GM23338 (cell line): ENCODE results near the gene DNAJC11. TPM values are rescaled to one million over a fixed set of nuclear protein-coding genes. Genes with fewer than 3 reads are reported as not detected.

Source experiments
- ATAC-seq: fragments of 200-7000 bp; cut with Tn5 transposase; 3 replicates; pipeline ENCODE4 v1.9.1; 2020
- DNase-seq: peaks from one replicate; pipeline ENCODE4 v3.0.0-alpha.2; 2015; ENCODE audit warnings: low spot score
- H2AFZ ChIP-seq: fragments of 200-600 bp; sonication (generic); 2 replicates; pipeline ENCODE4 v1.8.0; 2016; ENCODE audit warnings: antibody characterized with exemption, mild to moderate bottlenecking, moderate library complexity
- H3F3A ChIP-seq: fragments of 200-600 bp; sonication (generic); replicated peaks from 2 replicates; pipeline ENCODE4 v1.8.0; 2017; ENCODE audit warnings: antibody characterized with exemption, mixed run types, low read depth
- H3K27ac ChIP-seq: fragments of 200-600 bp; sonication (generic); 2 replicates; pipeline ENCODE4 v1.6.1; 2016; ENCODE audit warnings: low read depth
- H3K27me3 ChIP-seq: fragments of 200-600 bp; sonication (generic); 2 replicates; pipeline ENCODE4 v1.8.0; 2016; ENCODE audit warnings: mild to moderate bottlenecking, mixed run types, moderate library complexity; ENCODE audit not compliant: insufficient read depth
- H3K36me3 ChIP-seq: fragments of 200-600 bp; sonication (generic); 2 replicates; pipeline ENCODE4 v1.8.0; 2016; ENCODE audit warnings: mild to moderate bottlenecking; ENCODE audit not compliant: insufficient read depth
- H3K4me1 ChIP-seq: fragments of 200-600 bp; sonication (generic); 2 replicates; pipeline ENCODE4 v1.8.0; 2016; ENCODE audit warnings: mild to moderate bottlenecking, moderate library complexity; ENCODE audit not compliant: insufficient read depth
- H3K4me2 ChIP-seq: fragments of 200-600 bp; sonication (generic); 2 replicates; pipeline ENCODE4 v1.7.1; 2017; ENCODE audit warnings: mixed run types
- H3K4me3 ChIP-seq: fragments of 200-600 bp; sonication (generic); 2 replicates; pipeline ENCODE4 v1.6.1; 2016; ENCODE audit warnings: mixed run types
- H3K79me2 ChIP-seq: fragments of 200-600 bp; sonication (generic); replicated peaks from 2 replicates; pipeline ENCODE4 v1.8.0; 2017; ENCODE audit warnings: mild to moderate bottlenecking; ENCODE audit not compliant: insufficient read depth
- H3K9me2 ChIP-seq: fragments of 200-600 bp; sonication (generic); 2 replicates; pipeline ENCODE4 v1.8.0; 2017; ENCODE audit not compliant: insufficient read depth
- H4K20me1 ChIP-seq: fragments of 200-600 bp; sonication (generic); replicated peaks from 2 replicates; pipeline ENCODE4 v1.8.0; 2017; ENCODE audit warnings: mild to moderate bottlenecking; ENCODE audit not compliant: insufficient read depth
- H3K27ac Mint-ChIP-seq: 2 replicates; pipeline ENCODE4 v1.8.0; 2020; ENCODE audit warnings: inconsistent platforms, mild to moderate bottlenecking, moderate library complexity, mixed read lengths
- H3K27me3 Mint-ChIP-seq: 3 replicates; pipeline ENCODE4 v1.8.0; 2022; ENCODE audit warnings: low read depth, mild to moderate bottlenecking, moderate library complexity, mixed read lengths, inconsistent platforms; ENCODE audit not compliant: insufficient read depth, poor library complexity
- H3K36me3 Mint-ChIP-seq: 3 replicates; pipeline ENCODE4 v1.8.0; 2021; ENCODE audit warnings: low read depth, mild to moderate bottlenecking, inconsistent platforms, moderate library complexity, mixed read lengths
- H3K4me1 Mint-ChIP-seq: 3 replicates; pipeline ENCODE4 v1.8.0; 2020; ENCODE audit warnings: mild to moderate bottlenecking, inconsistent platforms, mixed read lengths
- H3K4me3 Mint-ChIP-seq: 3 replicates; pipeline ENCODE4 v1.8.0; 2021; ENCODE audit warnings: moderate library complexity, mild to moderate bottlenecking, inconsistent platforms, mixed read lengths
- H3K9me3 Mint-ChIP-seq: 3 replicates; pipeline ENCODE4 v1.8.0; 2020; ENCODE audit warnings: moderate library complexity, mild to moderate bottlenecking, inconsistent platforms, mixed read lengths
- CREB1 ChIP-seq: fragments of 250-450 bp; sonication (Bioruptor Pico); IDR thresholded peaks from 2 replicates; pipeline ENCODE4 v1.5.0; 2020; ENCODE audit warnings: low read depth, mild to moderate bottlenecking, moderate library complexity
- EZH2 ChIP-seq: fragments of 200-600 bp; sonication (generic); IDR thresholded peaks from one replicate; pipeline ENCODE4 v1.8.0; 2017; ENCODE audit warnings: antibody characterized with exemption, mild to moderate bottlenecking, low read depth; ENCODE audit not compliant: unreplicated experiment
- EZH2phosphoT487 ChIP-seq: fragments of 200-600 bp; sonication (generic); IDR thresholded peaks from one replicate; pipeline ENCODE4 v1.8.1; 2018; ENCODE audit warnings: antibody characterized with exemption; ENCODE audit not compliant: unreplicated experiment
- JUNB ChIP-seq: IDR thresholded peaks from one replicate; pipeline ENCODE4 v1.6.1; 2016; ENCODE audit warnings: antibody characterized with exemption; ENCODE audit not compliant: unreplicated experiment
- polyA plus RNA-seq: library from polyadenylated mRNA; unstranded; fragments of >200 nt; fragmentation: Nextera tagmentation; extraction: Ambion mirVana; gene quantifications from 2 replicates; pipeline ENCODE4 v1.2.1, GENCODE V29; 2016
- total RNA-seq: library from RNA; depleted of rRNA; stranded (reverse); fragments of >200 nt; shearing (Covaris generic); gene quantifications from 2 replicates; pipeline ENCODE4 v1.2.3, GENCODE V29; 2014
- TF ChIP-seq, protein P1 (sequence below): fragments of 250-450 bp; sonication (Bioruptor Pico); IDR thresholded peaks from 2 replicates; pipeline ENCODE4 v1.5.0; 2020; ENCODE audit warnings: mild to moderate bottlenecking, moderate library complexity
- TF ChIP-seq, protein P2 (sequence below): IDR thresholded peaks from 2 replicates; pipeline ENCODE4 v1.6.1; 2016; ENCODE audit warnings: antibody characterized with exemption
- TF ChIP-seq, protein P3 (sequence below): IDR thresholded peaks from one replicate; pipeline ENCODE4 v1.6.1; 2018; ENCODE audit warnings: antibody characterized with exemption; ENCODE audit not compliant: unreplicated experiment

The DNAJC11 gene
- total and polyA plus RNA-seq, 2 experiments from 2014 or later: 48.4 to 67.2 TPM

DNA sequence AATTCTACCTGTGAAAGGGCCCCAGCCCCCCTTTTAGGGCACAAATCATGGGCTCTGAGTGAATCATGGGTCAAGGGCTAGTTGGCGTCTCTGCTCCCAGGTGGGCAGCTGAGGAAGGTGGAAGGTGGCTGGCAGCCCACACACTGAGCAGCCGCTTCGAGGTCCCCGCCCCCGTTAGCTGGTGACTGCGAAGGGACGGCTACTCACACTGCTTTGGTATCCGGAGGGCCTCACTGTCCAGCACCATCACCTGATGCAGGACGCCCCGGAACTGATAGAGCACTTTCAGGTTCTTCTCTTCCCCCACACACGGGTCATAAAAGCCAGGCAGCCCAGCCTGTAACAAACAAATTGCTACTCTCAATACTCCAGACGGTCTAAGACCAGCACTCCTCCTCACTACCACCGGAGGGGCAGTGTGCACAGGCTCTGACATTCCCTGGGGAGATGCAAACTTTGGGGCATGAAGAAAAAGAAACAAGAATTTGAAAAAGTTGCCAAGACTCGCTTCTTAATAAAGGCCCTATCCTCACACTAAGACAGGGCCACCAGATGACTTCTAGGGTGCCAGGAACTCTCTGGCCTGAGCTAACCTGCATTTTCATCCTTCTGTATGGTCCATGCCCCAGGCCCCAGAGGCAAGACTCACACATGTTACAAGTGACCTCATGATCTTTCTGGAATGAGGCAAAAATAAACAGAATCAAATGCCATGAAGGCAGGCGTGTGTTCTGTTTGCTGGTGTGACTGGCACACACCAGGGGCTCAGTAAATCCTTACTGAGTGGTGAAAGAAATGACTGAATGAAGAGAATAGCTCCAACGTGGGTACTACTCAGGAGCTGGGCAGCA is 65.5 kb downstream of the DNAJC11 start (continued):
- TF ChIP-seq, protein P1, sequence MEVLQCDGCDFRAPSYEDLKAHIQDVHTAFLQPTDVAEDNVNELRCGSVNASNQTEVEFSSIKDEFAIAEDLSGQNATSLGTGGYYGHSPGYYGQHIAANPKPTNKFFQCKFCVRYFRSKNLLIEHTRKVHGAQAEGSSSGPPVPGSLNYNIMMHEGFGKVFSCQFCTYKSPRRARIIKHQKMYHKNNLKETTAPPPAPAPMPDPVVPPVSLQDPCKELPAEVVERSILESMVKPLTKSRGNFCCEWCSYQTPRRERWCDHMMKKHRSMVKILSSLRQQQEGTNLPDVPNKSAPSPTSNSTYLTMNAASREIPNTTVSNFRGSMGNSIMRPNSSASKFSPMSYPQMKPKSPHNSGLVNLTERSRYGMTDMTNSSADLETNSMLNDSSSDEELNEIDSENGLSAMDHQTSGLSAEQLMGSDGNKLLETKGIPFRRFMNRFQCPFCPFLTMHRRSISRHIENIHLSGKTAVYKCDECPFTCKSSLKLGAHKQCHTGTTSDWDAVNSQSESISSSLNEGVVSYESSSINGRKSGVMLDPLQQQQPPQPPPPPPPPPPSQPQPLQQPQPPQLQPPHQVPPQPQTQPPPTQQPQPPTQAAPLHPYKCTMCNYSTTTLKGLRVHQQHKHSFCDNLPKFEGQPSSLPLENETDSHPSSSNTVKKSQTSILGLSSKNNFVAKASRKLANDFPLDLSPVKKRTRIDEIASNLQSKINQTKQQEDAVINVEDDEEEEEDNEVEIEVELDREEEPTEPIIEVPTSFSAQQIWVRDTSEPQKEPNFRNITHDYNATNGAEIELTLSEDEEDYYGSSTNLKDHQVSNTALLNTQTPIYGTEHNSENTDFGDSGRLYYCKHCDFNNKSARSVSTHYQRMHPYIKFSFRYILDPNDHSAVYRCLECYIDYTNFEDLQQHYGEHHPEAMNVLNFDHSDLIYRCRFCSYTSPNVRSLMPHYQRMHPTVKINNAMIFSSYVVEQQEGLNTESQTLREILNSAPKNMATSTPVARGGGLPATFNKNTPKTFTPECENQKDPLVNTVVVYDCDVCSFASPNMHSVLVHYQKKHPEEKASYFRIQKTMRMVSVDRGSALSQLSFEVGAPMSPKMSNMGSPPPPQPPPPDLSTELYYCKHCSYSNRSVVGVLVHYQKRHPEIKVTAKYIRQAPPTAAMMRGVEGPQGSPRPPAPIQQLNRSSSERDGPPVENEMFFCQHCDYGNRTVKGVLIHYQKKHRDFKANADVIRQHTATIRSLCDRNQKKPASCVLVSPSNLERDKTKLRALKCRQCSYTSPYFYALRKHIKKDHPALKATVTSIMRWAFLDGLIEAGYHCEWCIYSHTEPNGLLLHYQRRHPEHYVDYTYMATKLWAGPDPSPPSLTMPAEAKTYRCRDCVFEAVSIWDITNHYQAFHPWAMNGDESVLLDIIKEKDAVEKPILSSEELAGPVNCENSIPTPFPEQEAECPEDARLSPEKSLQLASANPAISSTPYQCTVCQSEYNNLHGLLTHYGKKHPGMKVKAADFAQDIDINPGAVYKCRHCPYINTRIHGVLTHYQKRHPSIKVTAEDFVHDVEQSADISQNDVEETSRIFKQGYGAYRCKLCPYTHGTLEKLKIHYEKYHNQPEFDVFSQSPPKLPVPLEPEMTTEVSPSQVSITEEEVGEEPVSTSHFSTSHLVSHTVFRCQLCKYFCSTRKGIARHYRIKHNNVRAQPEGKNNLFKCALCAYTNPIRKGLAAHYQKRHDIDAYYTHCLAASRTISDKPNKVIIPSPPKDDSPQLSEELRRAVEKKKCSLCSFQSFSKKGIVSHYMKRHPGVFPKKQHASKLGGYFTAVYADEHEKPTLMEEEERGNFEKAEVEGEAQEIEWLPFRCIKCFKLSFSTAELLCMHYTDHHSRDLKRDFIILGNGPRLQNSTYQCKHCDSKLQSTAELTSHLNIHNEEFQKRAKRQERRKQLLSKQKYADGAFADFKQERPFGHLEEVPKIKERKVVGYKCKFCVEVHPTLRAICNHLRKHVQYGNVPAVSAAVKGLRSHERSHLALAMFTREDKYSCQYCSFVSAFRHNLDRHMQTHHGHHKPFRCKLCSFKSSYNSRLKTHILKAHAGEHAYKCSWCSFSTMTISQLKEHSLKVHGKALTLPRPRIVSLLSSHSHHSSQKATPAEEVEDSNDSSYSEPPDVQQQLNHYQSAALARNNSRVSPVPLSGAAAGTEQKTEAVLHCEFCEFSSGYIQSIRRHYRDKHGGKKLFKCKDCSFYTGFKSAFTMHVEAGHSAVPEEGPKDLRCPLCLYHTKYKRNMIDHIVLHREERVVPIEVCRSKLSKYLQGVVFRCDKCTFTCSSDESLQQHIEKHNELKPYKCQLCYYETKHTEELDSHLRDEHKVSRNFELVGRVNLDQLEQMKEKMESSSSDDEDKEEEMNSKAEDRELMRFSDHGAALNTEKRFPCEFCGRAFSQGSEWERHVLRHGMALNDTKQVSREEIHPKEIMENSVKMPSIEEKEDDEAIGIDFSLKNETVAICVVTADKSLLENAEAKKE (CRISPR knock-in tag): no peak

DNA sequence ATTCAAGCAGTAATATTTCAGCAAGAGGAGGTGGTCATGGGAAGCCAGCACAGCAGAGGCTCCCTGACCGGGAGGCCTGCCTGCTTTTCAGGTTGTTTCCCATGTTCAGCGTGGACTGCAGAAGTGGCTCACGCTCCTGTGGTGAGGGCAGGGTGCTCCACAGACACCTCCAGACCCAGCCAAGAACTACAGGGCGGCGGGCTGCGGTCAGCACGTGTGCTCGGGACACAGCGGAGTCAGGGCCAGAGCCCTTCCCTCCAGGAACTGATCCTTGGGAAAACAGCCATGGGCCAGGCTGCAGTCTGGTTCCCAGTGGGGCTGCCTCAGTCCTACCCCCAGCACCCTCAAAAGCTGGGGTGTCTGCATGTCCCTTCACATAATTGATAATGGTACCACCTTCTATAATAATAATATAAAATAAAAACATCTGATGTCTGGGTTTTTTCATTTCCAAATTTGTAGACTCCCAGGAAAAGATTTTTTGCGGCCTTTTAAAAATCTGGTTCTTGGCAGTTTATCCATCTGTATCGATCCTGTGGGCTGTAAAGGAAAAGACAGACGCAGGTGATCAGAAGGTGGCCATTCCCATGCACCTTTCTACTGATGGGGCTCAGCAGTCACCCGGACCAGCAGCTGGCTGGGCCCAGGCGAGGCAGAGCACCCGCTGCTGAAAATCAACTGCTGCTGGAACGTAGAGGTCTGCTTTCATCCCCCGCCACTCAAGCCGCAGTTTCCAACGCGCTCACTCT is 66.3 kb downstream of the DNAJC11 start:
- Histone ChIP-seq H3K79me2 (no peaks in the 10 kb centered on the region), H3K4me1 (no peaks in the 10 kb centered on the region), H3K4me2 (no peak overlapping the region), H3K27ac (no peak overlapping the region), H3K36me3 (peaks cover 33% of the 10 kb centered on the region), H4K20me1 (peaks cover 13% of the 10 kb centered on the region), H3K9me2 (no peaks in the 10 kb centered on the region), H2AFZ (no peak overlapping the region), H3F3A (peaks cover 6% of the 10 kb centered on the region; the same call in 1 of the 2 replicates), H3K4me3 (no peak overlapping the region), H3K27me3 (no peaks in the 10 kb centered on the region)
- peaks cover 72% of the 10 kb centered on the region for H3K36me3 Mint-ChIP-seq
- H3K9me3 Mint-ChIP-seq: no peaks in the 10 kb centered on the region
- H3K4me3 Mint-ChIP-seq: no peak overlapping the region
- DNase-seq (no peak), ATAC-seq (no peak)
- no peaks in the 10 kb centered on the region for H3K4me1 Mint-ChIP-seq
- TF ChIP-seq, protein P2, sequence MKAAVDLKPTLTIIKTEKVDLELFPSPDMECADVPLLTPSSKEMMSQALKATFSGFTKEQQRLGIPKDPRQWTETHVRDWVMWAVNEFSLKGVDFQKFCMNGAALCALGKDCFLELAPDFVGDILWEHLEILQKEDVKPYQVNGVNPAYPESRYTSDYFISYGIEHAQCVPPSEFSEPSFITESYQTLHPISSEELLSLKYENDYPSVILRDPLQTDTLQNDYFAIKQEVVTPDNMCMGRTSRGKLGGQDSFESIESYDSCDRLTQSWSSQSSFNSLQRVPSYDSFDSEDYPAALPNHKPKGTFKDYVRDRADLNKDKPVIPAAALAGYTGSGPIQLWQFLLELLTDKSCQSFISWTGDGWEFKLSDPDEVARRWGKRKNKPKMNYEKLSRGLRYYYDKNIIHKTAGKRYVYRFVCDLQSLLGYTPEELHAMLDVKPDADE: no peak
- TF ChIP-seq, protein P3, sequence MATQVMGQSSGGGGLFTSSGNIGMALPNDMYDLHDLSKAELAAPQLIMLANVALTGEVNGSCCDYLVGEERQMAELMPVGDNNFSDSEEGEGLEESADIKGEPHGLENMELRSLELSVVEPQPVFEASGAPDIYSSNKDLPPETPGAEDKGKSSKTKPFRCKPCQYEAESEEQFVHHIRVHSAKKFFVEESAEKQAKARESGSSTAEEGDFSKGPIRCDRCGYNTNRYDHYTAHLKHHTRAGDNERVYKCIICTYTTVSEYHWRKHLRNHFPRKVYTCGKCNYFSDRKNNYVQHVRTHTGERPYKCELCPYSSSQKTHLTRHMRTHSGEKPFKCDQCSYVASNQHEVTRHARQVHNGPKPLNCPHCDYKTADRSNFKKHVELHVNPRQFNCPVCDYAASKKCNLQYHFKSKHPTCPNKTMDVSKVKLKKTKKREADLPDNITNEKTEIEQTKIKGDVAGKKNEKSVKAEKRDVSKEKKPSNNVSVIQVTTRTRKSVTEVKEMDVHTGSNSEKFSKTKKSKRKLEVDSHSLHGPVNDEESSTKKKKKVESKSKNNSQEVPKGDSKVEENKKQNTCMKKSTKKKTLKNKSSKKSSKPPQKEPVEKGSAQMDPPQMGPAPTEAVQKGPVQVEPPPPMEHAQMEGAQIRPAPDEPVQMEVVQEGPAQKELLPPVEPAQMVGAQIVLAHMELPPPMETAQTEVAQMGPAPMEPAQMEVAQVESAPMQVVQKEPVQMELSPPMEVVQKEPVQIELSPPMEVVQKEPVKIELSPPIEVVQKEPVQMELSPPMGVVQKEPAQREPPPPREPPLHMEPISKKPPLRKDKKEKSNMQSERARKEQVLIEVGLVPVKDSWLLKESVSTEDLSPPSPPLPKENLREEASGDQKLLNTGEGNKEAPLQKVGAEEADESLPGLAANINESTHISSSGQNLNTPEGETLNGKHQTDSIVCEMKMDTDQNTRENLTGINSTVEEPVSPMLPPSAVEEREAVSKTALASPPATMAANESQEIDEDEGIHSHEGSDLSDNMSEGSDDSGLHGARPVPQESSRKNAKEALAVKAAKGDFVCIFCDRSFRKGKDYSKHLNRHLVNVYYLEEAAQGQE: no peak
- TF ChIP-seq EZH2phosphoT487 (no peak), CREB1 (no peak), JUNB (no peak), EZH2 (no peak)
- H3K27me3 Mint-ChIP-seq: peaks cover 9% of the 10 kb centered on the region
- H3K27ac Mint-ChIP-seq: no peak overlapping the region
